Brain microvascular endothelial cell (primary cell): ENCODE data around the gene DUSP2.

ENCODE experiments used
- DNase-seq: peaks from one replicate; pipeline ENCODE4 v3.0.0-alpha.2; 2020
- H3K27ac ChIP-seq: fragments of 250-450 bp; sonication (Bioruptor Pico); 2 replicates; pipeline ENCODE4 v1.5.1; 2020; ENCODE audit warnings: mild to moderate bottlenecking, moderate library complexity
- H3K27me3 ChIP-seq: fragments of 250-450 bp; sonication (Bioruptor Pico); replicated peaks from 2 replicates; pipeline ENCODE4 v1.5.1; 2020; ENCODE audit warnings: mild to moderate bottlenecking
- H3K36me3 ChIP-seq: fragments of 250-450 bp; sonication (Bioruptor Pico); replicated peaks from 2 replicates; pipeline ENCODE4 v1.5.1; 2020; ENCODE audit warnings: mild to moderate bottlenecking
- H3K4me3 ChIP-seq: 2 replicates; pipeline ENCODE4 v1.5.1; 2011; ENCODE audit warnings: low read depth, mild to moderate bottlenecking, control low read depth, low read length, moderate library complexity
- in situ Hi-C: cut with HindIII; loops from 2 replicates; pipeline ENCODE4 v1.10.0; 2017; ENCODE audit warnings: low sequenced_read_pairs, low pct_ligation_motif_present
- TF ChIP-seq, protein P1 (sequence below): IDR thresholded peaks from 2 replicates; pipeline ENCODE4 v1.5.1; 2011; ENCODE audit warnings: low read depth, mild to moderate bottlenecking, moderate library complexity, low read length, control low read depth, inconsistent platforms; ENCODE audit errors: missing control alignments

DUSP2 gene

GRCh38 chr2:96124406-96125265, 20.6 kb downstream of the DUSP2 start:
- no peak for DNase-seq
- H3K27ac ChIP-seq: no peak overlapping the region
- H3K4me3 ChIP-seq: no peak overlapping the region
- H3K36me3 ChIP-seq: no peaks in the 10 kb centered on the region
- TF ChIP-seq, protein P1, sequence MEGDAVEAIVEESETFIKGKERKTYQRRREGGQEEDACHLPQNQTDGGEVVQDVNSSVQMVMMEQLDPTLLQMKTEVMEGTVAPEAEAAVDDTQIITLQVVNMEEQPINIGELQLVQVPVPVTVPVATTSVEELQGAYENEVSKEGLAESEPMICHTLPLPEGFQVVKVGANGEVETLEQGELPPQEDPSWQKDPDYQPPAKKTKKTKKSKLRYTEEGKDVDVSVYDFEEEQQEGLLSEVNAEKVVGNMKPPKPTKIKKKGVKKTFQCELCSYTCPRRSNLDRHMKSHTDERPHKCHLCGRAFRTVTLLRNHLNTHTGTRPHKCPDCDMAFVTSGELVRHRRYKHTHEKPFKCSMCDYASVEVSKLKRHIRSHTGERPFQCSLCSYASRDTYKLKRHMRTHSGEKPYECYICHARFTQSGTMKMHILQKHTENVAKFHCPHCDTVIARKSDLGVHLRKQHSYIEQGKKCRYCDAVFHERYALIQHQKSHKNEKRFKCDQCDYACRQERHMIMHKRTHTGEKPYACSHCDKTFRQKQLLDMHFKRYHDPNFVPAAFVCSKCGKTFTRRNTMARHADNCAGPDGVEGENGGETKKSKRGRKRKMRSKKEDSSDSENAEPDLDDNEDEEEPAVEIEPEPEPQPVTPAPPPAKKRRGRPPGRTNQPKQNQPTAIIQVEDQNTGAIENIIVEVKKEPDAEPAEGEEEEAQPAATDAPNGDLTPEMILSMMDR: no peak
- H3K27me3 ChIP-seq: peaks cover 7% of the 10 kb centered on the region
- in situ Hi-C loops: no loop called here

- Histone ChIP-seq H3K27ac (no peak overlapping the region), H3K27me3 (peaks cover 7% of the 10 kb centered on the region), H3K36me3 (no peaks in the 10 kb centered on the region), H3K4me3 (no peak overlapping the region)
- DNase-seq: no peak
- TF ChIP-seq, protein P1: no peak
- in situ Hi-C loops: no loop called here
Observed at GRCh38 chr2:96123936-96124335, 21.3 kb downstream of the DUSP2 start.

DNA sequence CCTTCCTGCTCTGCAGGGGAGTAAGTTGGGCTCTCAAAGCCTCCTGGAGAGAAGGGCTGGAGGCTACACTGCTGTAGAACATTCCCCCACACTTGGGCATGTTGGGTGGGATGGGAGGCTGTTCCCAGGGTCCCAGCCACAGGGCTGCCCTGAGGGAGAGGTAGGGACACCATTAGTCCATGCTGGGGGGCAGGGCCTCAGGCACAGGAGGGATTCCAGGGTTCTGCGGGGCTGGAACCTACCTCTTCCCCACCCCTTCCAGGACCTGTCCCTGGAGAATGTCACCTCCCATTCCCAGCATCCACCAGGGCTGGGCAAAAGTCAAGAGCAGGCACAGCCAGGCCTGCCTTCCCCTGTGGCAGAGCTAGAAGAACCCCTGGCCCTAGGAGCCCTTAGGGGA, 21.9 kb downstream of the DUSP2 start:
- no peak overlapping the region for H3K4me3 ChIP-seq
- H3K27ac ChIP-seq: no peak overlapping the region
- in situ Hi-C loops: no loop called here
- H3K27me3 ChIP-seq: peaks cover 10% of the 10 kb centered on the region
- TF ChIP-seq, protein P1: no peak
- DNase-seq: no peak
- H3K36me3 ChIP-seq: no peaks in the 10 kb centered on the region

- Histone ChIP-seq H3K27me3 (peaks cover 13% of the 10 kb centered on the region), H3K4me3 (no peak overlapping the region), H3K27ac (no peak overlapping the region), H3K36me3 (no peaks in the 10 kb centered on the region)
- no peak for DNase-seq
- TF ChIP-seq, protein P1: no peak
- in situ Hi-C loops: no loop called here
Observed at GRCh38 chr2:96122391-96122790, 22.8 kb downstream of the DUSP2 start.

DNA sequence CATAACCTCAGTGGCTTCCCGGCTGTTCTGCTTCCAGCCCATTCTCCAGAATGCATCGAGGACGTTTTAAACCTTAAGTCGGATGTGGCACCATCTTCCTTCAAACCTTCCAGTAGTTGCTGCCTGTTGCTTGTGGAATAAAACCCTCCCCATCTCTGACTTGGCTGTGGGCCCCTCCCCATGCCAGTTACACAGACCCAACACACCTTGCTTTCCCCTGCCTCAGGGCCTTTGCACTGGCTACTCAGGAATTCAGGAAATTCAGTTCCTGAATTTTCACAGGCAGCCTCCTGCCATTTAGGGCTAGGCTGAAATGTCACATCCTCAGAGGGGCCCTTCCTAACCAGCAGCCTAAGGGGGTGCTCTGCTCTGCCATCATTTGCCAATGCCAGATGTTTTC, 23.8 kb downstream of the DUSP2 start:
- H3K4me3 ChIP-seq: no peak overlapping the region
- no peak overlapping the region for H3K27ac ChIP-seq
- DNase-seq: no peak
- TF ChIP-seq, protein P1: no peak
- peaks cover 20% of the 10 kb centered on the region for H3K27me3 ChIP-seq
- H3K36me3 ChIP-seq: no peaks in the 10 kb centered on the region
- in situ Hi-C loops: no loop called here
